Renal cortex interstitium (tissue), 11 donors: ENCODE data around the gene INPP4A. TPM values are rescaled to one million over a fixed set of nuclear protein-coding genes. Genes with fewer than 3 reads are reported as not detected.

Experiments
- DNase-seq, 11 donors: peaks; one replicate each; pipeline ENCODE4 v3.0.0-alpha.2; 2013; ENCODE audit warnings: low read depth in 9 of 11, low spot score in 4 of 11; ENCODE audit errors: extremely low read depth in 1 of 11
- polyA plus RNA-seq, 3 donors: library from polyadenylated mRNA; unstranded; fragments of 120-200 nt; gene quantifications; one replicate each; pipeline ENCODE4 v1.2.1, GENCODE V29; 2013; ENCODE audit not compliant: insufficient read length in 3 of 3

INPP4A gene
- polyA plus RNA-seq, 3 donors, result 19.2 to 23.1 (median 21.5) TPM

GRCh38 chr2:98484652-98485452 lies 40.2 kb downstream of the INPP4A start:
- no peak for DNase-seq

GRCh38 chr2:98485453-98485755 lies 40.7 kb downstream of the INPP4A start:
- DNase-seq, result no peak

- no peak for DNase-seq
Measured at GRCh38 chr2:98486374-98486981, 41.8 kb downstream of the INPP4A start.

GRCh38 chr2:98487101-98487805 lies 42.6 kb downstream of the INPP4A start:
- no peak for DNase-seq

- DNase-seq, result no peak
Measured at GRCh38 chr2:98487806-98488189, 43.1 kb downstream of the INPP4A start.

- DNase-seq, result no peak
Measured at GRCh38 chr2:98488252-98488651, 43.6 kb downstream of the INPP4A start.

GRCh38 chr2:98489486-98489885 lies 44.8 kb downstream of the INPP4A start:
- no peak for DNase-seq

- no peak for DNase-seq
Measured at GRCh38 chr2:98489971-98490962, 45.6 kb downstream of the INPP4A start.

- DNase-seq, result no peak
Measured at GRCh38 chr2:98492441-98492840, 47.8 kb downstream of the INPP4A start.

- no peak for DNase-seq
Measured at GRCh38 chr2:98494699-98495098, 50.0 kb downstream of the INPP4A start.

- no peak for DNase-seq
Measured at GRCh38 chr2:98496750-98497493, 52.3 kb downstream of the INPP4A start.

GRCh38 chr2:98498703-98499440 lies 54.2 kb downstream of the INPP4A start:
- no peak for DNase-seq

- DNase-seq, result no peak
Measured at GRCh38 chr2:98500561-98500960, 55.9 kb downstream of the INPP4A start.

GRCh38 chr2:98501223-98501622 lies 56.6 kb downstream of the INPP4A start:
- DNase-seq, result no peak

GRCh38 chr2:98501876-98502275 lies 57.2 kb downstream of the INPP4A start:
- DNase-seq, result no peak

- no peak for DNase-seq
Measured at GRCh38 chr2:98502556-98503335, 58.1 kb downstream of the INPP4A start.

GRCh38 chr2:98503481-98504105 lies 58.9 kb downstream of the INPP4A start:
- no peak for DNase-seq
